ENCODE results near the gene C2orf49. TPM values are rescaled to one million over a fixed set of nuclear protein-coding genes. Genes with fewer than 3 reads are reported as not detected.

Gene C2orf49
- total RNA-seq, 1 donor from 2014 or later: 12.2 TPM

GRCh38 chr2:105388971-105389381, 51.6 kb downstream of the C2orf49 start:
- Histone ChIP-seq H3K9me3 (no peaks in the 10 kb centered on the region), H3K36me3 (peaks cover 15 to 22% of the 10 kb centered on the region in 2 donors), H3K27ac (no peak overlapping the region), H3K4me1 (peaks cover 0 to 12% of the 10 kb centered on the region in 2 donors), H3K4me3 (no peak overlapping the region), H3K27me3 (no peaks in the 10 kb centered on the region)
- intact Hi-C loops (cut with DNase I): no loop called here
- no peak for TF ChIP-seq CTCF (IDR thresholded peaks at IDR 0.05)
- DNase-seq (ENCODE audit: low spot score in 2 of 2): no peak

GRCh38 chr2:105390454-105390853, 53.1 kb downstream of the C2orf49 start:
- Histone ChIP-seq H3K9me3 (no peaks in the 10 kb centered on the region), H3K4me1 (peaks cover 0 to 12% of the 10 kb centered on the region in 2 donors), H3K27ac (no peak overlapping the region), H3K36me3 (peaks cover 9% of the 10 kb centered on the region in 2 donors), H3K27me3 (no peaks in the 10 kb centered on the region), H3K4me3 (no peak overlapping the region)
- intact Hi-C loops (cut with DNase I): no loop called here
- DNase-seq (ENCODE audit: low spot score in 2 of 2): no peak
- TF ChIP-seq CTCF (IDR thresholded peaks at IDR 0.05): no peak

GRCh38 chr2:105391058-105391627, 53.8 kb downstream of the C2orf49 start:
- H3K9me3 ChIP-seq: no peaks in the 10 kb centered on the region
- intact Hi-C loops (cut with DNase I): no loop called here
- no peak overlapping the region for H3K4me3 ChIP-seq
- no peak for TF ChIP-seq CTCF (IDR thresholded peaks at IDR 0.05)
- peak in 1 of 2 donors; percentile 46 for DNase-seq (ENCODE audit: low spot score in 2 of 2)
- no peak overlapping the region for H3K27ac ChIP-seq
- peaks cover 0 to 12% of the 10 kb centered on the region in 2 donors for H3K4me1 ChIP-seq
- no peaks in the 10 kb centered on the region for H3K27me3 ChIP-seq
- peaks cover 2% of the 10 kb centered on the region in 2 donors for H3K36me3 ChIP-seq

GRCh38 chr2:105391763-105392662, 54.7 kb downstream of the C2orf49 start:
- Histone ChIP-seq H3K4me3 (no peak overlapping the region), H3K4me1 (peaks cover 0 to 12% of the 10 kb centered on the region in 2 donors), H3K27ac (no peak overlapping the region), H3K27me3 (no peaks in the 10 kb centered on the region), H3K36me3 (no peaks in the 10 kb centered on the region), H3K9me3 (no peaks in the 10 kb centered on the region)
- intact Hi-C loops (cut with DNase I): no loop called here
- DNase-seq (ENCODE audit: low spot score in 2 of 2): peak in 1 of 2 donors; percentile 57
- no peak for TF ChIP-seq CTCF (IDR thresholded peaks at IDR 0.05)

- intact Hi-C loops (cut with DNase I): no loop called here
- Histone ChIP-seq H3K36me3 (no peaks in the 10 kb centered on the region), H3K27me3 (no peaks in the 10 kb centered on the region), H3K4me1 (peaks cover 0 to 12% of the 10 kb centered on the region in 2 donors), H3K9me3 (no peaks in the 10 kb centered on the region), H3K4me3 (no peak overlapping the region), H3K27ac (no peak overlapping the region)
- peak in 1 of 2 donors; percentile 68 for DNase-seq (ENCODE audit: low spot score in 2 of 2)
- TF ChIP-seq CTCF (IDR thresholded peaks at IDR 0.05): no peak
These were observed 56.2 kb downstream of the C2orf49 start for GRCh38 chr2:105393373-105394055.

Measured in ascending aorta (tissue), 2 donors.